ENCODE results near the gene OPCML. TPM values are rescaled to one million over a fixed set of nuclear protein-coding genes. Genes with fewer than 3 reads are reported as not detected.

OPCML gene
- total and polyA plus RNA-seq, 2 experiments from 2014 or later = 1.2 to 4.4 TPM

DNA sequence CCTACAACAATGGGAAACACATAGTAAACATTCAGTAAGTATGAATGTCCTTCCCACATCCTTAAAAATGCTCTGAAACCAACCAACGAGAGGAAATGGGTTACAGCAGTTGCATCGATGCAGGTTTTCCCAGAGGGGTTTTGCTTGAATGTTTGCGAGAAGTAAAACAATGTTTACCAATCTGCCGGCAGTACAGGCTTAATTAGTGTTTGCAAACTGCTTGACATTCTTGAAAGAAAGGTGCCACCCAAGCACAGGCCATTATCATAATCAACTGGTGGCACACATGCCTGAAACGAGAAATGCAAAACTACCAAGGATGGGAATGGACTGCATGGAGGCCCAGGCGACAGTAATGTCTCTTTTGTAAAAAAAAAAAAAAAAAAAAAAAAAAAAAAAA lies 27.1 kb upstream of the OPCML start (continued):
- TF ChIP-seq, protein P1, sequence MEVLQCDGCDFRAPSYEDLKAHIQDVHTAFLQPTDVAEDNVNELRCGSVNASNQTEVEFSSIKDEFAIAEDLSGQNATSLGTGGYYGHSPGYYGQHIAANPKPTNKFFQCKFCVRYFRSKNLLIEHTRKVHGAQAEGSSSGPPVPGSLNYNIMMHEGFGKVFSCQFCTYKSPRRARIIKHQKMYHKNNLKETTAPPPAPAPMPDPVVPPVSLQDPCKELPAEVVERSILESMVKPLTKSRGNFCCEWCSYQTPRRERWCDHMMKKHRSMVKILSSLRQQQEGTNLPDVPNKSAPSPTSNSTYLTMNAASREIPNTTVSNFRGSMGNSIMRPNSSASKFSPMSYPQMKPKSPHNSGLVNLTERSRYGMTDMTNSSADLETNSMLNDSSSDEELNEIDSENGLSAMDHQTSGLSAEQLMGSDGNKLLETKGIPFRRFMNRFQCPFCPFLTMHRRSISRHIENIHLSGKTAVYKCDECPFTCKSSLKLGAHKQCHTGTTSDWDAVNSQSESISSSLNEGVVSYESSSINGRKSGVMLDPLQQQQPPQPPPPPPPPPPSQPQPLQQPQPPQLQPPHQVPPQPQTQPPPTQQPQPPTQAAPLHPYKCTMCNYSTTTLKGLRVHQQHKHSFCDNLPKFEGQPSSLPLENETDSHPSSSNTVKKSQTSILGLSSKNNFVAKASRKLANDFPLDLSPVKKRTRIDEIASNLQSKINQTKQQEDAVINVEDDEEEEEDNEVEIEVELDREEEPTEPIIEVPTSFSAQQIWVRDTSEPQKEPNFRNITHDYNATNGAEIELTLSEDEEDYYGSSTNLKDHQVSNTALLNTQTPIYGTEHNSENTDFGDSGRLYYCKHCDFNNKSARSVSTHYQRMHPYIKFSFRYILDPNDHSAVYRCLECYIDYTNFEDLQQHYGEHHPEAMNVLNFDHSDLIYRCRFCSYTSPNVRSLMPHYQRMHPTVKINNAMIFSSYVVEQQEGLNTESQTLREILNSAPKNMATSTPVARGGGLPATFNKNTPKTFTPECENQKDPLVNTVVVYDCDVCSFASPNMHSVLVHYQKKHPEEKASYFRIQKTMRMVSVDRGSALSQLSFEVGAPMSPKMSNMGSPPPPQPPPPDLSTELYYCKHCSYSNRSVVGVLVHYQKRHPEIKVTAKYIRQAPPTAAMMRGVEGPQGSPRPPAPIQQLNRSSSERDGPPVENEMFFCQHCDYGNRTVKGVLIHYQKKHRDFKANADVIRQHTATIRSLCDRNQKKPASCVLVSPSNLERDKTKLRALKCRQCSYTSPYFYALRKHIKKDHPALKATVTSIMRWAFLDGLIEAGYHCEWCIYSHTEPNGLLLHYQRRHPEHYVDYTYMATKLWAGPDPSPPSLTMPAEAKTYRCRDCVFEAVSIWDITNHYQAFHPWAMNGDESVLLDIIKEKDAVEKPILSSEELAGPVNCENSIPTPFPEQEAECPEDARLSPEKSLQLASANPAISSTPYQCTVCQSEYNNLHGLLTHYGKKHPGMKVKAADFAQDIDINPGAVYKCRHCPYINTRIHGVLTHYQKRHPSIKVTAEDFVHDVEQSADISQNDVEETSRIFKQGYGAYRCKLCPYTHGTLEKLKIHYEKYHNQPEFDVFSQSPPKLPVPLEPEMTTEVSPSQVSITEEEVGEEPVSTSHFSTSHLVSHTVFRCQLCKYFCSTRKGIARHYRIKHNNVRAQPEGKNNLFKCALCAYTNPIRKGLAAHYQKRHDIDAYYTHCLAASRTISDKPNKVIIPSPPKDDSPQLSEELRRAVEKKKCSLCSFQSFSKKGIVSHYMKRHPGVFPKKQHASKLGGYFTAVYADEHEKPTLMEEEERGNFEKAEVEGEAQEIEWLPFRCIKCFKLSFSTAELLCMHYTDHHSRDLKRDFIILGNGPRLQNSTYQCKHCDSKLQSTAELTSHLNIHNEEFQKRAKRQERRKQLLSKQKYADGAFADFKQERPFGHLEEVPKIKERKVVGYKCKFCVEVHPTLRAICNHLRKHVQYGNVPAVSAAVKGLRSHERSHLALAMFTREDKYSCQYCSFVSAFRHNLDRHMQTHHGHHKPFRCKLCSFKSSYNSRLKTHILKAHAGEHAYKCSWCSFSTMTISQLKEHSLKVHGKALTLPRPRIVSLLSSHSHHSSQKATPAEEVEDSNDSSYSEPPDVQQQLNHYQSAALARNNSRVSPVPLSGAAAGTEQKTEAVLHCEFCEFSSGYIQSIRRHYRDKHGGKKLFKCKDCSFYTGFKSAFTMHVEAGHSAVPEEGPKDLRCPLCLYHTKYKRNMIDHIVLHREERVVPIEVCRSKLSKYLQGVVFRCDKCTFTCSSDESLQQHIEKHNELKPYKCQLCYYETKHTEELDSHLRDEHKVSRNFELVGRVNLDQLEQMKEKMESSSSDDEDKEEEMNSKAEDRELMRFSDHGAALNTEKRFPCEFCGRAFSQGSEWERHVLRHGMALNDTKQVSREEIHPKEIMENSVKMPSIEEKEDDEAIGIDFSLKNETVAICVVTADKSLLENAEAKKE (CRISPR knock-in tag; IDR thresholded peaks at IDR 0.05) = no peak
- no peak for TF ChIP-seq JUNB (IDR thresholded peaks at IDR 0.05; ENCODE audit: unreplicated experiment)

DNA sequence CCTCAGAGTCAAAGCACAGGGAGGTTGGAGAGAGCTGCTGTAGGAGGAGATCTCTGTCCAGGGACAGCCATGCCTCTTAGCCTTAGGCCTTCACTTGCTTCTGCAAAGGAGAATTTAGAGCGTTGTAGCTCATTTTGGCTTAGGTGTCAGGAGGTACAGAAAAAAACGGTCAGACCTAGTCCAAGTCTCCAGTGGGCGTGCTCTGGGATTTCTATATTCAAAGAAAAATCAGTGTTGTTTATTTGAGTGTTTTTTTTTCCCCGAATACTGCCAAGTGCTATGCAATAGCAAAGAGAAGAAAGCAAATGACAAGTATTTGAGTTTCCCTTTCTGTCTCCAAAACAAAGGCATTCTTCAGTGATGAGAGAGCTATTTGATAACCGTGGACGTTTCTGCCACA lies 22.7 kb upstream of the OPCML start:
- H4K20me1 ChIP-seq (replicated peaks; ENCODE audit: insufficient read depth) = no peaks in the 10 kb centered on the region
- H3K36me3 Mint-ChIP-seq (ENCODE audit: low read depth) = no peaks in the 10 kb centered on the region; the same call in 2 of the 3 replicates
- H3K4me3 ChIP-seq = no peak overlapping the region
- H3K9me3 Mint-ChIP-seq = no peaks in the 10 kb centered on the region
- H3K27ac Mint-ChIP-seq = no peak overlapping the region
- H3K4me3 Mint-ChIP-seq = no peak overlapping the region
- H3K79me2 ChIP-seq (replicated peaks; ENCODE audit: insufficient read depth) = no peaks in the 10 kb centered on the region
- no peaks in the 10 kb centered on the region for H3F3A ChIP-seq (replicated peaks; ENCODE audit: low read depth)
- H3K36me3 ChIP-seq (ENCODE audit: insufficient read depth) = no peaks in the 10 kb centered on the region; the same call in 1 of the 2 replicates
- H3K27me3 Mint-ChIP-seq (ENCODE audit: insufficient read depth, low read depth, poor library complexity) = peaks cover 2% of the 10 kb centered on the region
- 0 out of 2 replicates have a peak, but pooled peaks cover 3% of the 10 kb centered on the region for H3K9me2 ChIP-seq (ENCODE audit: insufficient read depth)
- ATAC-seq (no peak; the same call in 2 of the 3 replicates), DNase-seq (ENCODE audit: low spot score) (no peak)
- peaks cover 2% of the 10 kb centered on the region; the same call in 2 of the 3 replicates for H3K4me1 Mint-ChIP-seq
- H2AFZ ChIP-seq = no peak overlapping the region
- no peak overlapping the region for H3K4me2 ChIP-seq
- no peaks in the 10 kb centered on the region for H3K27me3 ChIP-seq (ENCODE audit: insufficient read depth)
- peaks cover 13% of the 10 kb centered on the region; the same call in 1 of the 2 replicates for H3K4me1 ChIP-seq (ENCODE audit: insufficient read depth)
- no peak overlapping the region for H3K27ac ChIP-seq (ENCODE audit: low read depth)
- TF ChIP-seq ZNF114 (CRISPR knock-in tag; IDR thresholded peaks at IDR 0.05) (no peak), CREB1 (CRISPR knock-in tag; IDR thresholded peaks at IDR 0.05; ENCODE audit: low read depth) (no peak), ZNF331 (CRISPR knock-in tag; IDR thresholded peaks at IDR 0.05; ENCODE audit: low read depth) (no peak), NANOG (IDR thresholded peaks at IDR 0.05; ENCODE audit: borderline replicate concordance) (no peak), POLR2AphosphoS5 (IDR thresholded peaks at IDR 0.05; ENCODE audit: low read depth) (no peak), JUNB (IDR thresholded peaks at IDR 0.05; ENCODE audit: unreplicated experiment) (no peak), EZH2phosphoT487 (IDR thresholded peaks at IDR 0.05; ENCODE audit: unreplicated experiment) (no peak), EZH2 (IDR thresholded peaks at IDR 0.05; ENCODE audit: low read depth, unreplicated experiment) (no peak)
- TF ChIP-seq, protein P2, sequence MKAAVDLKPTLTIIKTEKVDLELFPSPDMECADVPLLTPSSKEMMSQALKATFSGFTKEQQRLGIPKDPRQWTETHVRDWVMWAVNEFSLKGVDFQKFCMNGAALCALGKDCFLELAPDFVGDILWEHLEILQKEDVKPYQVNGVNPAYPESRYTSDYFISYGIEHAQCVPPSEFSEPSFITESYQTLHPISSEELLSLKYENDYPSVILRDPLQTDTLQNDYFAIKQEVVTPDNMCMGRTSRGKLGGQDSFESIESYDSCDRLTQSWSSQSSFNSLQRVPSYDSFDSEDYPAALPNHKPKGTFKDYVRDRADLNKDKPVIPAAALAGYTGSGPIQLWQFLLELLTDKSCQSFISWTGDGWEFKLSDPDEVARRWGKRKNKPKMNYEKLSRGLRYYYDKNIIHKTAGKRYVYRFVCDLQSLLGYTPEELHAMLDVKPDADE (IDR thresholded peaks at IDR 0.05) = no peak
- TF ChIP-seq, protein P3, sequence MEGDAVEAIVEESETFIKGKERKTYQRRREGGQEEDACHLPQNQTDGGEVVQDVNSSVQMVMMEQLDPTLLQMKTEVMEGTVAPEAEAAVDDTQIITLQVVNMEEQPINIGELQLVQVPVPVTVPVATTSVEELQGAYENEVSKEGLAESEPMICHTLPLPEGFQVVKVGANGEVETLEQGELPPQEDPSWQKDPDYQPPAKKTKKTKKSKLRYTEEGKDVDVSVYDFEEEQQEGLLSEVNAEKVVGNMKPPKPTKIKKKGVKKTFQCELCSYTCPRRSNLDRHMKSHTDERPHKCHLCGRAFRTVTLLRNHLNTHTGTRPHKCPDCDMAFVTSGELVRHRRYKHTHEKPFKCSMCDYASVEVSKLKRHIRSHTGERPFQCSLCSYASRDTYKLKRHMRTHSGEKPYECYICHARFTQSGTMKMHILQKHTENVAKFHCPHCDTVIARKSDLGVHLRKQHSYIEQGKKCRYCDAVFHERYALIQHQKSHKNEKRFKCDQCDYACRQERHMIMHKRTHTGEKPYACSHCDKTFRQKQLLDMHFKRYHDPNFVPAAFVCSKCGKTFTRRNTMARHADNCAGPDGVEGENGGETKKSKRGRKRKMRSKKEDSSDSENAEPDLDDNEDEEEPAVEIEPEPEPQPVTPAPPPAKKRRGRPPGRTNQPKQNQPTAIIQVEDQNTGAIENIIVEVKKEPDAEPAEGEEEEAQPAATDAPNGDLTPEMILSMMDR (conservative IDR thresholded peaks at IDR 0.05; ENCODE audit: low read depth in 2 of 2) = no peak

Measured in GM23338 (cell line).